NCI-H1694 treated with DMSO at 0.1 percent for 48 hours (cell line): Measurements from ENCODE around the gene BAIAP2L1.

Experiments used
- DNase-seq: peaks from one replicate; lab custom pipeline; 2025; lab: John Stamatoyannopoulos, UW

BAIAP2L1 gene

GRCh38 chr7:98293746-98294145 is 107.1 kb downstream of the BAIAP2L1 start:
- DNase-seq: no peak

DNA sequence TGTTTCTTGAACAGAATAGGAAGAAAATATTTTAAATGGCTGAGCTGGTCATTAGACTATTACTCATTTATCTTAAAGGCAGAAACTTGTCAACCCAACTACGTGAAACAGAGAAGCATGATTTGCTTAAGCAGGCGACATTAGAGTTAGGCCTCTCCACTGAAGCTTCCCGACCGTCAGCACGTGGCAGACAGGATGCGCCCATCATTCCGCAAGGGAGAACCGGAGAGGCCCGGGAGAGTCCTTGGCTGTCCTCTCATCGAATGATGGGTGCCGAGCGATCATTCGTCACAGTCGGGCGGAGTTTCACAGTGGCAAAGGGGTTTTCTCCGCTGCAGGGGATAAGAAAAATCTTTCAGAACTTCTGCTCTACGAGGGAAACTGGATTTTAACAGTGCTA is 107.6 kb downstream of the BAIAP2L1 start:
- DNase-seq: no peak

DNA sequence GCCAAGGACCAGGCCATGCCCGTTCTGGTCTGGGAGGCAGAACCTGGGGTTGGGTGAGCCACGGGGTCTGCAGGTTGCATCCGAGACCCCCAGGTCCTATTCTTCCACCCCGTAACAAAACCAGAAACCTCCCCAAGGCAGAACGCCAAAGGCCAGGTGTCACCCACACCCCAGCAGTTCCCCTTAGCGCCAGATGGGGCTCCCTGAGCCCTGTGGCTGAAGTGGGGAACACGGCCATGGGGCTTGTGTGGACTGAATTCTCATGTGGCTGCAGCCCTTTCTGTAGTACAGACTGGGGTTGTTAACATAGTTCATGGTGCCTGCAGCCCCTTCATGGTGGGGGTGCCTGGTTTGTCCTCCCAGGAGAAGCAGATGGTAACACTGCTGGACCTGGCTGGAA is 109.2 kb downstream of the BAIAP2L1 start:
- DNase-seq: no peak

DNA sequence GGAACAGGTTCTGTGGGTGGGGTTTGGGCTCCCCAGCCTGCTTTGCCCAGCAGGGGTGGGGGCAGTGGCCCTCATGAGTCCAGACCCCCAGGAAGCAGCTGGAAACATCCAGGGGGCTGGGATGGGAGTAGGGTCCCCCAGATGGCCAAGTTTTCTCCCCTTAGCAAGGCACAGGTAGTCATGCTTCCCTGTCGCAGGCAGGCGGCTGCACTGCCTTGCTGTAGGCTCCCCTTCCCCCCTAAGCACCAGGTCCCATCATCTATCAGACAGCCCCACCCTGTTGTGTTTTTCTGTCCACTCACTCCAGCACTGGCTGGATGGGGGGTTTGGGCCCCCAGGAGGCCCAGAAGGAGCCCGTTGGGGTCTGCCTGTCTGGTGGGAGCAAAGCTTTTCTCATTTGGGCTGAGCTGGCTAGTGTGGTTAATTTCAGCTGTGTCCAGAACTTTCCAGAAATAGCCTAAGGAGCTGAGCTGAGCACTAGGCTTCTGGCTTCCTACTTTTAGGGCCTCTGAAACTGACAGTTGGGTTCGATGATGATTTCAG is 111.5 kb downstream of the BAIAP2L1 start:
- no peak for DNase-seq

GRCh38 chr7:98288064-98288823 is 112.6 kb downstream of the BAIAP2L1 start:
- DNase-seq: no peak

DNA sequence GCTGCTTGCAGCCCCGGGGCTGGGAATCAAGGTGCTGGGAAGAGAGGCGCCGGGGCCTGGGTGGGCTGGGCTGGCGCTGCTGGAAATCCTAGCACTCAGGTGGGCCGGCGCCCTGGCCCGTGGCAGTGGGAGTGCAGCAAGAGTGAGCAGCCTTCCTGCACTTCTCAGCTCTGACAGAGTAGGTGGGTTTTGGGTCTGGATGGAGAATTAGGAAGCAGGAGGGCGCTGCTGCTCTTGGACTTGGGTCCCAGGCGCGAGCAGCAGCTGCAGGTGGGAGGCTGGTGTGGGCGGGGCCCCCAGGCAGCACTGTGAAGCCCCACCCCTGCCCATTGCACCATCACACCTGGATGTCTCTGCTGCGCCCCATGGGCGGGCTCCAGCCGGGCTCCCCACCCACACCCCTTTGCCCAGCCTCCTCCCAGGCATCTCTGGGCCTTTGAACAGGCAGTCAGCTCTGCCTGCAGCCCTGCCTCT is 113.4 kb downstream of the BAIAP2L1 start:
- DNase-seq: no peak

DNA sequence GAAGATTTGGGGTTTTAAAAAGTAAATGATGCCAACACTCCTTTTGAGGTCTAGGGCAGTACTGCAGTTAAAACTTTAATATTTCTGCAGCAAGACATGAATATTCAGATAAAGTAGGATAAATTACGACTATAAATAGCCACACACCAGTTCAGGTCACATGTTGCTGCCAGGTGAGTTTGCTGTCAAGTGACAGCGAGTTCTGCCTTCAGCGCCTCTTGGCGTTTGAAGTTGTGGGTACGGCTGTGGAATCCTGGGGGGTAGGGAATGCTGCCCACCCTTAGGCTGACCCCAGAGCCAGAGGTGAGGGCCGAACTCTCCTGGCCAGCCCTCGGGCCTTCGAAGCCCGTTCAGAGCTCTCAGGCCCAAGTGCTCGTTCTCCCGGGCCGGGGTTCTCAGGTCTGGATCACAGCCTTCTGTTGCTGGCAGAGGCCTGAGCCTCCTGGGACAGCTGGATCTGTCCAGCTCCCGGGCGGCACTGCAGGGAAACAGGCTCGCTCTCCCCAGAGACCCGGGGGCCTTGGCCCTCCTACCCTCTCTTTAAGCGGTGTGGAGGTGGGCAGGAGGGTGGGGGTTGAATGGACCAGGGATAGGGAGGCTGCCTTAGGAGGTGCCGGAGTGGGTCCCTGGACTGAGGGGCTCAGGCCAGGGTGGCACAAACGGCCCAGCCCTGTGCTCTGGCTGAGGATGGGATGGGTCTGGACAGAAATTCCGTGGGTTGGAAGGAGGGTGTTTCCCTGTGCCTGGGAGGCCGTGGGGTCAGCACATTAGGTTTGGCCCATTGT is 114.0 kb downstream of the BAIAP2L1 start:
- no peak for DNase-seq

DNA sequence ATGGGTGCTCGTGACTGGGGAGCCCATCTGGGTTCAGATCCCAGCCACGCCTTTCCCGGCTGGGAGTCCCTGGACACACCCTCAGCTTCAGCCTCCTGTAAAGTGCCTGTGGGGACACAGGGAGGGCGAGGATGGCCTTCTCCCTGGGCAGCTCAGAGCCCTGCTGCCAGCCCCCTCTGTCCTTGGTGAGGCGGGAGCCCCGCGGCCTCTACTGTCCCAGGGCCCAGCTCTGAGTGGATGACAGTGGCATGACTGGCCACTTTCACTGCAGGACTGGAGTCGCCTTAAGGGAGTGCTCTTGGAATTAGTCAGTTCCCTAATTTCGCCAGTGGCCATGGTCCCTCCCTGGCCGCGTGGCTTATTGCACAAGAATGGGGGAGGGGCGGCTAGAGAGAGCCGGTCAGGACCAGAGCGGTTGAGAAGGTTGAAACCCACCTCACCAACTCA is 114.8 kb downstream of the BAIAP2L1 start:
- no peak for DNase-seq

DNA sequence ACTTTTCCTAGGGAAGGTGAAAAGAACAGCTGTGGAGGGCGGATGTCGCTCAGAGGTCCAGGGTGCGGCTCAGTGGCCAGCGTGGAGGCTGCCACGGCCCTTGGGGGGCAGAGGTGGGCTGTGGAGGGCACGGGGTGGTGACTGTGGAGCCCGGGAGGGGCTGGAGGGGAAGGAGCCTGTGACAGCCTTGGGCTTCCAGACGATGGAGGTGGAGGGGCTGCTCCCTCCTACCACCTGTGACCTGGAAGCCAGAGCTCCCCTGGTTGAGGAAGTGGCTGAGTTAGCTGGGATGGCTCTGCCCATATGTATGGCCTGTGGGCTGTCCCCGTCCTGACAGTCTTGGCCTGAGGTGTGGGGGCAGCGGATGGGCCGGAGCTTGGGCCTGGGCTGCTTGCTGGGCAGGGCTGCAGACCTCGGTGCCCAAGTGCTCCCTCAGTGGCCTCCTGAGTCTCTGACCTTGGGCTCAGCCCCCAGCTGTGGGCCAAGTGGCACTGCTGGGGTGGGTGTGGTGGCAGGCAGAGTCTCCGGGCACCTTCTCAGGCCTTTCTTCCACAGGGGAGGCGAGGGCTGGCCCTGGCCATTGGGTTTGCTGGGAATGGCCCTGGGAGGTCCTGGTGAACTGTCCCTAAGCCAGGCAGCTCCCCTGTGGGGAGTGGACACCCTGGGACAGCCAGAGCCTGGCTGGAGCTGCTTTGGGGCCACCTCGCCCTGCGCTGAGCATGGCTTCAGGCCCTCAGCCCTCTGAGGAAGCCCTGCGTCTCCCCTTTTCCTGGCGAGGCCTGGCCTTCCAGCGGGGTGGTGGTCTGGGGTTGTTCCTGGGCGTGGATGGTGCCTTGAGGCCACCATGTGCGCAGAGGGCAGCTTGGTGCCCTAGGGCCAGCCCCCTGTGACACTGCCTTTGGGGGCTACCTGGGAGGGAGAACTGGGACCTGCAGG is 115.5 kb downstream of the BAIAP2L1 start:
- no peak for DNase-seq

GRCh38 chr7:98284335-98285036 is 116.4 kb downstream of the BAIAP2L1 start:
- no peak for DNase-seq

- no peak for DNase-seq
Measured at GRCh38 chr7:98283887-98284222, 117.0 kb downstream of the BAIAP2L1 start.

GRCh38 chr7:98283127-98283886 is 117.6 kb downstream of the BAIAP2L1 start:
- no peak for DNase-seq

- DNase-seq: no peak
Measured at GRCh38 chr7:98282703-98283102, 118.2 kb downstream of the BAIAP2L1 start.

DNA sequence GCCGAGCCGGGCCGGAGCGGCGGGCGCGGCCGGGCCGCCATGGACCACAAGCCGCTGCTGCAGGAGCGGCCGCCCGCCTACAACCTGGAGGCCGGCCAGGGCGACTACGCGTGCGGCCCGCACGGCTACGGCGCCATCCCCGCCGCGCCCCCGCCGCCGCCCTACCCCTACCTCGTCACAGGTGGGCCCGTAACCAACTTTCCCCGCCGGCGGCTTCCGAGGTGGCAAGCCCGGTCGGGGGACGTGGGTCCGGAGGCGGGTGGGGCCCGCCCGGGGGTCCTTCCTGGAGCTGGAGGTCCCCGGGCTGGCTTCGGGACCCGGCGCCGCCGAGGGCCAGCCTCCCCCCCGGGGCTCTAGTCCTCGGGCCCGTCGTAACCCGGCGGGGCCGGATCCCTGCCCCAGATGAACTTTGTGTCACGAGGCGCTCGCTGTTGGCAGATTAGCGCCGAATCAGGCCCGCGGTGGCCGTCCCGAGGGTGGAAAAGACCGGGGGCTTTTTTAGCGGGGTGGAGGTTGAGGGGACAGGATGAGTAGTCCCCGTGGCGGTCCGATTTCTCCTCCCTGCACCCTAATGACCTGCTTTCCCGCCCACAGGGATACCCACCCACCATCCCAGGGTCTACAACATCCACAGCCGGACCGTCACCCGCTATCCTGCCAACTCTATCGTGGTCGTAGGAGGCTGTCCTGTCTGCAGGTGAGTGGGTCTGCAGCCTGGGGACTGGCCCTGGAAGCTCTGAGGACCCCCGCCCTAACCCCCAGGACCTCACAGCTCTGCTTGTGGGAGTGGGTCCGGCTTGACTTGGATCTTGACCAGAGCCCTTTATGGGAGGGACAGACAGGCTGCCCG is 118.9 kb downstream of the BAIAP2L1 start:
- DNase-seq: no peak

GRCh38 chr7:98280791-98281756 is 119.8 kb downstream of the BAIAP2L1 start, which contains the start of gene BRI3:
Gene BRI3, plus strand, starts transcription at chr7:98281686. Its CDS starts 110 bp downstream, at chr7:98281796.
- peak; percentile 74 for DNase-seq

DNA sequence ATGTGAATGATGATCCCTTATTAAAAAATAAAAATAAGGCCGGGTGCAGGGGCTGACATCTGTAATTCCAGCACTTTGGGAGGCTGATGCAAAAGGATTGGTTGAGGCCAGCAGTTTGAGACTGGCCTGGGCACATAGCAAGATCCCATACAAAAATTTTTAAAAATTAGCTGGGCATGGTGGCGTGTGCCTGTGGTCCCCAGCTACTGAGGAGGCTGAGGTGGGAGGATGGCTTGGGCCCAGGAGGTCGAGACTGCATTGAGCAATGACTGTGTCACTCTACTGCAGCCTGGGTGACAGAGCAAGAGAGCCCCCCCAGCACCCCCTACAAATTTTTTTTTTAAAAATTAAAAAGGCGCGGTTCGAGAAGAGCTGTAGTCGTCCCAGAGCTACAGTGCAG is 120.6 kb downstream of the BAIAP2L1 start:
- DNase-seq: no peak

- no peak for DNase-seq
Measured at GRCh38 chr7:98278936-98279335, 122.0 kb downstream of the BAIAP2L1 start.

DNA sequence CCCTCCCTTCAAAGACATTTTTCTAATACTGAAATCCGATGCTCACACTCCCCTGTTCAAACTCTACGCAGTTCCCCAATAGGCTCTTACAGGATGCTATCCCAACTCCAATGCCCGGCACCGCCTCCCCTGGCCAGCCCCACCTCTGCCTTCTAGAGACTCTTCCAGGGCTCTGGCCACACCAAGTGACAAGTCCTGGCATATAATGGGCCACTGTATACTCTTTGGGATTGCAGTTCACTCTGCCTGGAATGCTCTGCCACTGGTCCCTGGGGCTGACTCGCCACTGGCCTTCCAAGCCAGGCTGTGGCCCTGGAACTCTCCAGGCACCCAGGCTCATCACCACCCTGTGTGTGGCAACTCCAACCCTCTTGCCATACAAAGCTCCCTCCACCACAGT is 122.5 kb downstream of the BAIAP2L1 start:
- DNase-seq: no peak
